ENCODE results near the gene HIVEP3.

HIVEP3 gene

DNA sequence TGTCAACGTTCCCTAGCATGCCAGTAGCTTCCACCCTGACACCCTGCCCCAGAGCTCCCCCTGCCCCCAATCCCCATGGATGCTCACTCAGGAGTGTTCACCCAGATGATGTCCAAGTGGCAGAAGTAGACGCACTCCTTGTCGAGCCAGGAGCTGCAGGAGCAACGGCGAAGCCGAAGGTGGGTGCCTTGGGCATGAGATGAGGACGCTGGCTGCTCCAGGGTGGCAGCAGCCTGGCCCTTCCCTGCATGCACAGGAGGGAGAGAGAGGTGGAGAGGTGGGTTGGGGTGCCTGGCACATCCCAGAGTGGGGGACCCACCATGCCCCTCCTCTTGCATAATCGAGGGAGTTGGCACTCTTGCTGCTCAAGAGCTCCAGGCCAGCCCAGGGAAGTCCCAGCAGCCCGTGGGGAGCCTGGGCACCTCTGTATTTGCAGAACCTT, 434.7 kb downstream of the HIVEP3 start:
- DNase-seq (ENCODE audit: extremely low spot score), result no peak
- CTCF ChIA-PET, result interaction anchor here (1.3 to 12.8 kb wide), 4 partner anchors 11 to 32 kb away, joined by 4 to 104 read pairs (median 5); no protein-coding TSS in a partner anchor
- TF ChIP-seq, protein P1, sequence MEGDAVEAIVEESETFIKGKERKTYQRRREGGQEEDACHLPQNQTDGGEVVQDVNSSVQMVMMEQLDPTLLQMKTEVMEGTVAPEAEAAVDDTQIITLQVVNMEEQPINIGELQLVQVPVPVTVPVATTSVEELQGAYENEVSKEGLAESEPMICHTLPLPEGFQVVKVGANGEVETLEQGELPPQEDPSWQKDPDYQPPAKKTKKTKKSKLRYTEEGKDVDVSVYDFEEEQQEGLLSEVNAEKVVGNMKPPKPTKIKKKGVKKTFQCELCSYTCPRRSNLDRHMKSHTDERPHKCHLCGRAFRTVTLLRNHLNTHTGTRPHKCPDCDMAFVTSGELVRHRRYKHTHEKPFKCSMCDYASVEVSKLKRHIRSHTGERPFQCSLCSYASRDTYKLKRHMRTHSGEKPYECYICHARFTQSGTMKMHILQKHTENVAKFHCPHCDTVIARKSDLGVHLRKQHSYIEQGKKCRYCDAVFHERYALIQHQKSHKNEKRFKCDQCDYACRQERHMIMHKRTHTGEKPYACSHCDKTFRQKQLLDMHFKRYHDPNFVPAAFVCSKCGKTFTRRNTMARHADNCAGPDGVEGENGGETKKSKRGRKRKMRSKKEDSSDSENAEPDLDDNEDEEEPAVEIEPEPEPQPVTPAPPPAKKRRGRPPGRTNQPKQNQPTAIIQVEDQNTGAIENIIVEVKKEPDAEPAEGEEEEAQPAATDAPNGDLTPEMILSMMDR (IDR thresholded peaks at IDR 0.05; ENCODE audit: control extremely low read depth, extremely low read depth, low read depth, missing control alignments), result no peak
- POLR2A ChIA-PET, result no interaction called here

DNA sequence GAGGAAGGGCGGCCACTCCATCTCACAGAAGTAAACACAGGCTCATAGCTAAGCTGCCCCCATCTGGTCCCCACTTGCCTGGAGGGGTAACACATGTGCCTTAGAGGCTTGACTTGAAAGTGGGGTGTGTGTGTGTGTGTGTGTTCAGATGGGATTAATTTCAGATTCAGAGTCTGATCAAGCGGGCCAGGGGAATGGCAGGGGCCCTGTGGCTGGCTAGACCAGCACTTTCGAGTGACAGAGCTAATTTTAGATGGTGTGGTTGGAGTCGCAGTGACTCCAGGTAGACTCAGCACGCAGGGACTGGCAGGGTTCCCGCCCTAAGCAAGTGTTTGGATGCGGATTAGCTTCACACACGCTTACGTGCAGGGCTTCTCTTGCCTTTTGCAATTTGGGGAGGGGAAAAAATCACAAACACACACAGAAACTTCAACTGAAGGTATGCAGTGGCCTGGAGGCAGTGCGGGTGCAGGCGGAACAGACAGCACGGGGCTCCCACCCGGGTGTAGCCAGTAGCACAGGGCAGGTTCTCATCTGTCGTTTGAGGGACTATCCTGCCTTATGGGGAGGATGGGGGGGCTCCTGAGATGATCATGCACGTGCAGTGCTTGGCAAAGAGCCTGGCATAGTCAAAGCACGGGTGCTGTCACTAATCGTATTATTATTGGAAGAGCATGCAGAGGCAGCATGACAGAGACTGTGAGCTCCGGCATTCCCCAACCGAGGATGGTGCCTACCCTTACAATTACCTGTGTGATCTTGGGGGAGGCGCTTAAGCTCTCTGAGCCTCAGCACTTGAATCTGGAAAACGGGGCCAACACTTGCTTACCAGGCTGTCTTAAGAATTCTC, 435.5 kb downstream of the HIVEP3 start:
- TF ChIP-seq, protein P1 (IDR thresholded peaks at IDR 0.05; ENCODE audit: control extremely low read depth, extremely low read depth, low read depth, missing control alignments), result no peak
- POLR2A ChIA-PET, result no interaction called here
- CTCF ChIA-PET, result interaction anchor here (1.3 to 12.8 kb wide), 5 partner anchors 12 to 40 kb away, joined by 3 to 104 read pairs (median 6); no protein-coding TSS in a partner anchor
- no peak for DNase-seq (ENCODE audit: extremely low spot score)

DNA sequence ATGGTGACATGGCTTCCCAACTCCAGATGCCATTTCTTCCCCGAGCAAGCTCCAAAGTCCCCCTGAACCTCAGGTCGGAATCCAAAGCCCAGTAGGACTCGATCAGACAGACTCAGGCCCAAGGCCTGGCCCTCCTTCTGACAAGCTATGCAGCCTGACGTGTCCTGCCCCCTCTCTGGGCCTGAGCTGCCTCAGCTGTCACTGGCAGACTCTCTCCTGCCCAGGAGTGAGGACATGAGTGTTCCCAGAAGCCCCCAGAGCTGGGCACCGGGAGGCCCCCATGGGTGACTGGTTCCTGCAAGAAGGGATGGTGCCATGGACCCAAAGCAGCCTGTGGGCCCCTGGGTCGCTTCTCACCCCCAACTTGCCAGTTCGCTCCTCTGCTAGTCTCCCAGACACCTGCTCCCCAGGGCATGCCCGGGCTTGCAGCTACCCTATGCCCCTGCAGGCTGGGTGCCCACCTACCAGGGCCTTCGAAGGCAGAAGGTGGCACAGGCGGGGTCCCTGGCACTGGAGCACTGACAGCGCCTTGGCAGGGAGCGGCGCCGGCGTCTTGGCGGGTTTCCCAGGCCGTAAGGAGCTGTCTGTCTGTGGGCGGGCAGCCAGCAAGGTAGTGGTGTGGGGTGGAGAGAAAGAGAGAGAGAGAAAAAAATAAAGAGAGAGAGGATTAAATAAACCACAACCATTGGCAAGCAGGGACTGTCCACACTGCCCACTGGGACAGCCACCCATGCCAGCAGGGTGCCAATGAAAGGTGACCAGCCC, 436.5 kb downstream of the HIVEP3 start:
- TF ChIP-seq, protein P1 (IDR thresholded peaks at IDR 0.05; ENCODE audit: control extremely low read depth, extremely low read depth, low read depth, missing control alignments), result no peak
- CTCF ChIA-PET, result interaction anchor here (1.0 to 12.8 kb wide), 4 partner anchors 13 to 39 kb away, joined by 3 to 104 read pairs (median 7); no protein-coding TSS in a partner anchor
- DNase-seq (ENCODE audit: extremely low spot score), result no peak
- POLR2A ChIA-PET, result no interaction called here

DNA sequence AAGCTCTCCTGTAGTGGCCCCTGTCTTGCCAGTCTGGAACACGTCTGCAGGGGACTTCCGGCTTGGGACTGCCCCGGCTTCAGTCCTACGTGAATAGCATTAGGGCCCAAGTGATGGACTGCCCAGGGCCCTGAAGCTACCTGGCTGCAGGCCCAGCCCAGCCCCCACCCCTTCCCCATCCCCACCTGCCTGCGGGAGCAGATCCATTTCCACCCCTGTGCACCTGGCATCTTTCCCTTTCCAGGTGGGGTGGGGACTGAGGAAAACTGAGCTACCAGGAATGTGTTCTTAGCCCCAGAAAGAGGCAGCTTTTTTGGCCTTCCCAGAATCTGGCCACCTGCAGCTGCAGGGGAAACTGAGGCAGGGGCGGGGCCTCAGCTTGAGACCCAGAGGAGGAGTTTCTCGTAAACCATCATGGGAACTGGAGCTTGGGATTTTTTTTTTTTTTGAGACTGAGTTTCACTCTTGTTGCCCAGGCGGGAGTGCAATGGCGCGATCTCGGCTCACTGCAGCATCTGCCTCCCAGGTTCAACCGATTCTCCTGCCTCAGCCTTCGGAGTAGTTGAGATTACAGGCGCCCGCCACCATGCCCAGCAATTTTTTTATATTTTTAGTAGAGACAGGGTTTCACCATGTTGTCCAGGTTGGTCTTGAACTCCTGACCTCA, 437.5 kb downstream of the HIVEP3 start:
- TF ChIP-seq, protein P1 (IDR thresholded peaks at IDR 0.05; ENCODE audit: control extremely low read depth, extremely low read depth, low read depth, missing control alignments), result no peak
- DNase-seq (ENCODE audit: extremely low spot score), result no peak
- ChIA-PET POLR2A (no interaction called here), CTCF (interaction anchor here (1.0 to 12.8 kb wide), 4 partner anchors 14 to 198 kb away, joined by 3 to 104 read pairs (median 8); no protein-coding TSS in a partner anchor)

DNA sequence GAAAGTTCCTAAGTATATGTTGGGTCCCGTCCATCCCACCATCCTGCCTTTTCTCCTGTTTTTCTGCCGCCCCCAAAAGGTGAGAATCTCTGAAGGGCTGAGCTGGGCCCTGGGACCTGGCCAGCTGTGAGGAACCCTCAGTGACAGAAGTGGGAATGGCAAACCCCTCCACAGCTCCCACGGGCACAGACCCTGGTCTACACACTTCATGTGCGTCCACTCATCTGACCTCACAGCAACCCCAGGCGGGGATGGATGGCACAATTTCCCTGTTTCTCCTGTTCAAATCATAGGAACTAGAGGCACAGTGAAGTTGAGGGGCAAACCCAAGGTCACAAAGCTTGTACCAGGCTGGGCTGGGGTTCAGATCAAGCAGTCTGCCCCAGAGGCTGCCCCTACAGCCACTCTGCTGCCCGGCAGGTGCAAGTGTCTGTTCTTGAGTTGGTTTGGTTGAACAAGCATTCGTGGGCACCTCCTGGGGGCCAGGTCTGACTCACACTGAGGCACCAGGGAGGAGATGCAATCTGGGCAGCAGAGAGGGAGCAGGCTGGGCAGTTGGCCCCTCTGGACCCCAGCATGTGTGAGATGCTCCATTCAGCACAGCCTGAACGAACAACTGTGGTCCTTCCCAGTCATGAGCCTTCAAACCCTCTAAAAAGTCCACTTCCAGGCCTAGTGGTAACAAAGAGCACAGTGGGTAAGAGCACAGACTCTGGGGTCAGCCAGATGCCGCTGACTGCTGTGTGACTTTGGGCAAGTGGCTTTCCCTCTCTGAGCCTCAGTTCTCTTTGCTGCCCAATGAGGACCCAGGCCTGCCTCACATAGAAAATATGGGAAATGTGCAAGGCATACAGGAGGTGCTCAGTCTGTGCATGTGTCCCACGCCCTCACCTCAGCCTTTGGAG, 438.3 kb downstream of the HIVEP3 start:
- ChIA-PET POLR2A (no interaction called here), CTCF (interaction anchor here (1.3 to 12.8 kb wide), 5 partner anchors 14 to 197 kb away, joined by 3 to 104 read pairs (median 4); no protein-coding TSS in a partner anchor)
- TF ChIP-seq, protein P1 (IDR thresholded peaks at IDR 0.05; ENCODE audit: control extremely low read depth, extremely low read depth, low read depth, missing control alignments), result no peak
- DNase-seq (ENCODE audit: extremely low spot score), result no peak

All from GM10248 (cell line).